ENCODE measurements around the gene SLC7A4.

GRCh38 chr22:21041937-21042336, 9.6 kb upstream of the SLC7A4 start:
- no peak for TF ChIP-seq CTCF (IDR thresholded peaks at IDR 0.05)
- TF ChIP-seq POLR2AphosphoS5 (IDR thresholded peaks at IDR 0.05), result no peak
